ENCODE data around the gene CCDC33.

CCDC33 gene

DNA sequence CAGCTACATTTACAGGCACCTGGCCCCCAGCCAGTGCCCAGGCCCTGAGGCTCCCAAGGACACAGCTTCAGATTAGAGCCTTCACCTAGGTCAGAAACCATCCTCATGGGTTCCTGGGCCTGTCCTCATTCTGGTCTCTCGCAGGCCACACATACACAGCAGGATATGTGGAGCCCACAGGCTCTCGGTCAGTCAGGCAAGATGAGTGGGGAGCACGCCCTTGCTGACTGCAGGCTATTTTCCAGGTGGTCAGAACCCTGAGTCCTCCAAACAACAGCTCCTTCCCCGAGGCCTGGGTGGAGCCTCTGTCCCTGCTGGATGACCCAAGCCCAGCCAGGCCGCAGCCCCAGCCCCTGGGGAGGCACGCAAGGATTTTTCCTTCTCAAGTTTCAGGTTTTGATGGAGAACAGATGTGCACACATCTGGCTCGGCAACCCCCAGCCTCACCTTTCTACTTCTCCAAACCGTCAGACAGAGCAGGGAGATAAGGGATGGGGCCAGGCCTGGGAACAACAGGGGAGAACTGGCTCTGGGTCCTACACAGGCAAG lies 35.2 kb upstream of the CCDC33 start:
- TF ChIP-seq, protein P1, sequence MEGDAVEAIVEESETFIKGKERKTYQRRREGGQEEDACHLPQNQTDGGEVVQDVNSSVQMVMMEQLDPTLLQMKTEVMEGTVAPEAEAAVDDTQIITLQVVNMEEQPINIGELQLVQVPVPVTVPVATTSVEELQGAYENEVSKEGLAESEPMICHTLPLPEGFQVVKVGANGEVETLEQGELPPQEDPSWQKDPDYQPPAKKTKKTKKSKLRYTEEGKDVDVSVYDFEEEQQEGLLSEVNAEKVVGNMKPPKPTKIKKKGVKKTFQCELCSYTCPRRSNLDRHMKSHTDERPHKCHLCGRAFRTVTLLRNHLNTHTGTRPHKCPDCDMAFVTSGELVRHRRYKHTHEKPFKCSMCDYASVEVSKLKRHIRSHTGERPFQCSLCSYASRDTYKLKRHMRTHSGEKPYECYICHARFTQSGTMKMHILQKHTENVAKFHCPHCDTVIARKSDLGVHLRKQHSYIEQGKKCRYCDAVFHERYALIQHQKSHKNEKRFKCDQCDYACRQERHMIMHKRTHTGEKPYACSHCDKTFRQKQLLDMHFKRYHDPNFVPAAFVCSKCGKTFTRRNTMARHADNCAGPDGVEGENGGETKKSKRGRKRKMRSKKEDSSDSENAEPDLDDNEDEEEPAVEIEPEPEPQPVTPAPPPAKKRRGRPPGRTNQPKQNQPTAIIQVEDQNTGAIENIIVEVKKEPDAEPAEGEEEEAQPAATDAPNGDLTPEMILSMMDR (IDR thresholded peaks at IDR 0.05) = no peak
- Histone ChIP-seq H3K4me3 (ENCODE audit: low read depth in 1 of 2, low read length in 1 of 2) (no peak overlapping the region), H3K4me1 (ENCODE audit: control insufficient read depth in 1 of 2, insufficient read depth in 1 of 2, low read depth in 1 of 2, low read length in 1 of 2) (no peaks in the 10 kb centered on the region), H3K27me3 (peaks cover 22% of the 10 kb centered on the region), H3K9me3 (no peaks in the 10 kb centered on the region), H3K36me3 (no peaks in the 10 kb centered on the region), H3K27ac (no peak overlapping the region)

DNA sequence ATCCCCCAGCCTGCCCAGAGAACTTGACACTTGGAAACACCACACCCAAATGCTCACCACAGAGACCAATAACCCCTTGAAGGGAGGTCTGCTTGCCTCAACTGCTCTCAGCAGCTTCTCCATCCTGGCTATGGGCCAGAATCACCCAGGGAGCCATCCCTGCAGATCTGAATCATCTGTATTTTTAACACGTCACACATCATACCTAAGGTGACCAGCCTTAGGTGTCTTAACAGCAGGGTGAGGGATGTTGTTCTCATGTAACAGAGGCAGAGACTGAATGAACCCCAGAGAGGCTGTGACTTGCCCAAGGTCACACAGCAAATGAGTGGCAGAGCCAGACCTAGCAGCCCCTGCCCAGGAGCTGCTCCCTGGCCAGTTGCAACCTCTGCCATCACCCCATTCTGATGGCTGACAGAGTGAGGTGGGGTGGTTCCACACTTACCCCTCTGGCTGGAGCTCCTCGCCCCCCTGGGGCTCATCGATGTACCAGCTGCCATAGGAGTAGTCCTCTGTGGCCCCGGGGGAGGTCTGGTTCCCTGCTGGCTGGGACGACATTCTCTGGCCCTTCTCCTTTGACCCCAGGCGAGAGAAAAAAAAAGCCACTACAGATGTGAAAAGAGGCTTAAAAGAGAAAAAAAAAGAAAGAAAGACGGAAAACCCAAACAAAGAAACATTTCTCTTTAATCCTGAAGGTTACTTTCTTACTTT lies 34.3 kb upstream of the CCDC33 start:
- Histone ChIP-seq H3K4me1 (ENCODE audit: control insufficient read depth in 1 of 2, insufficient read depth in 1 of 2, low read depth in 1 of 2, low read length in 1 of 2) (no peaks in the 10 kb centered on the region), H3K36me3 (no peaks in the 10 kb centered on the region), H3K4me3 (ENCODE audit: low read depth in 1 of 2, low read length in 1 of 2) (no peak overlapping the region), H3K27me3 (peaks cover 22% of the 10 kb centered on the region), H3K9me3 (no peaks in the 10 kb centered on the region), H3K27ac (no peak overlapping the region)
- TF ChIP-seq, protein P1 (IDR thresholded peaks at IDR 0.05) = no peak

DNA sequence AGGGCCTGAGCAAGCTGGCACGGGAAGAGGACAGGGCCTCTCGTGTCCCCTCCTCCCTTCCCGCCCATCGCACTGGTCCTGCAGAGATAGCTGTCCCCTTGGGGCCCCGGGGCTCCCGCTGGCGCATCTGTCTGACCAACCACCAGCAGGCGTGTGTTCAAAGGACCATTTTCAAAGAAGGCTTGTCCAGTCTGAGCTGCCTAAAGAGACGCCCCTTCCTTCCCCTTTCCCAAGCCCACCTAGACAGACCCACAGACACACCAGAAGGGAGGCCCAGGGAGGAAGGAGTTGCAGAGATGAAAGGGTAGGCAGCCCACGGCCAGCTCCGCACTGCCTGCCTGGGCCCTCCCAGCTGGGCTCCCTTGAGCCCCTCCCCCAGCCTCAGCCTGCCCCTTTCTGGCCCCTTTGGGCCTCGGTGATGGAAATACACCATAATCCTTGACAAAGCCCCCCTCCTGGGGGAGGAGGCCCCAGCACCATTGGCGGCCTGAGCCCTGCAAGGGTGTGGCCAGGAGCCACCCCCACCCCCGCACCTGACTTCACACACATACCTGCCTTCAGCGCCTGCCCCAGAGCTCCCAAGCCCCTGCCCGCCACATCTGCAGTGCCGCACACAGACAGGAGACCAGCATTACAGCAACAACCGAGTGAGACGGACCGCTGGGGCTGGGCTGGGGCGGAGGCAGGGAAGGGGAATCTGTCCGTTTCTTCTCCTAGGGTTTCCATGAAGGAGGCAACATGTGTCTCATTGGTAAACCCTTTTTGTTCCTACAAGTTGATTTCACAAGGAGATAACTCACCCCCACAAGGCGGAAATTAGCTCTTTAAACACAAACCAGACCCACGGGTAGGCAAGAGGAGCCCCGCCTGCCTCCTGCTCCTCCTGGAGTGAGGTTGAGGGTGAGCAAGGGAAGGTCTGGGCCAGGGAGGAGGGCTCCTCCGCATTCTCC lies 33.4 kb upstream of the CCDC33 start, which contains the start of gene STRA6:
Gene STRA6, minus strand, starts transcription at position 336 of the 950 bp plus-strand sequence. CDS start 520 bp downstream, outside the sequence.
- TF ChIP-seq, protein P1 (IDR thresholded peaks at IDR 0.05) = no peak
- Histone ChIP-seq H3K27ac (no peak within 1 kb of the TSS), H3K27me3 (peaks cover 24% of the 10 kb centered on the region), H3K4me3 (ENCODE audit: low read depth in 1 of 2, low read length in 1 of 2) (no peak within 1 kb of the TSS), H3K36me3 (no peaks in the 10 kb centered on the region), H3K4me1 (ENCODE audit: control insufficient read depth in 1 of 2, insufficient read depth in 1 of 2, low read depth in 1 of 2, low read length in 1 of 2) (no peaks in the 10 kb centered on the region), H3K9me3 (no peaks in the 10 kb centered on the region)

DNA sequence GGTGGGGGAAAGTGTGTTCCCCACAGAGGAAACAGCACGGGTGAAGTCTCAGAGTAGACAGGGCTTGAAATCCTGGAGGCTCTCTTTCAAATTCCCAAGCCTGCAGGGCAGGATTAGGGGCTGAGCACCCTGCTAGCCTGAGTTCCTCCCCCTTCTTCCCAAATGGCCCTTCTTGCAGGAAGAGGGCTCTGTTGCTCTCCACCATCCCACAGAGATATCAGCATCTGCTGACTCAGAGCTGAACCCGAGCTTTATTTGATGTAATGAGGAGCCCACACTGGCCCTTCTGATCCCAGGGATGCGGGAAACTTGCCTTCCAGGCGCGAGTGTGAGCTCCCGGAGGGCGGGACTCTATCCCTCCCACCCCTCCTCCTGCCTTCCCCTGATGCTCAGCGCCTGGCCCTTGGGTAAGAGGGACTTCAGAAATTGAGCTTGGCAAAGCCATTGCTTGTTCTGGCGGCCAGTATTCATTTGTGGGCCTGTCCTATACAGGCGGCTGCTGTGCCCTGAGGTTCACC lies 32.2 kb upstream of the CCDC33 start:
- peaks cover 27% of the 10 kb centered on the region for H3K27me3 ChIP-seq
- TF ChIP-seq, protein P1 (IDR thresholded peaks at IDR 0.05) = no peak

DNA sequence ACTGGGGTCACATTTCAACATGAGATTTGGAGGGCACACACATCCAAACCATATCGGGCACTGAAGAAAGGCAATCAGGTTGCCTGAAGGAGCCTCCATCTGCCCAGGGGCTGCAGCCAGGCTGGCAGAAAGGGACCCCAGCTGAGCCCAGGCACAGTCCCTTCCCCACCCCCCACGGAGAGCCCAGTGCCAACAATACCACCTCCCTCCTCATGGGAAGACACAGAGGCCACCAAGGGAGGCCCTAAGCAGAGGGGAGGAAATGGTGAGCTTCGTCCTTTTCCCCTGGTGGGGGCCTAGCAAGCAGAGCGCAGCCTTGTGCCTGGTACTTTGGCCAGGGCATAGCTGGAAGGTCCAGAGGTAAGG lies 30.6 kb upstream of the CCDC33 start:
- TF ChIP-seq, protein P1 (IDR thresholded peaks at IDR 0.05) = no peak
- Histone ChIP-seq H3K27ac (no peak overlapping the region), H3K4me1 (ENCODE audit: control insufficient read depth in 1 of 2, insufficient read depth in 1 of 2, low read depth in 1 of 2, low read length in 1 of 2) (no peaks in the 10 kb centered on the region), H3K9me3 (no peaks in the 10 kb centered on the region), H3K4me3 (ENCODE audit: low read depth in 1 of 2, low read length in 1 of 2) (no peak overlapping the region), H3K36me3 (no peaks in the 10 kb centered on the region), H3K27me3 (peaks cover 27% of the 10 kb centered on the region)

More for the DNA sequence above, 32.2 kb upstream of the CCDC33 start:
- Histone ChIP-seq H3K27ac (no peak overlapping the region), H3K9me3 (no peaks in the 10 kb centered on the region), H3K4me1 (ENCODE audit: control insufficient read depth in 1 of 2, insufficient read depth in 1 of 2, low read depth in 1 of 2, low read length in 1 of 2) (no peaks in the 10 kb centered on the region), H3K36me3 (no peaks in the 10 kb centered on the region), H3K4me3 (ENCODE audit: low read depth in 1 of 2, low read length in 1 of 2) (no peak overlapping the region)

Measured in neutrophil (primary cell).